Measurements from ENCODE around the gene SLC2A4RG. TPM values are rescaled to one million over a fixed set of nuclear protein-coding genes. Genes with fewer than 3 reads are reported as not detected.

SLC2A4RG gene
- polyA plus RNA-seq, 1 donor = 61.5 TPM

DNA sequence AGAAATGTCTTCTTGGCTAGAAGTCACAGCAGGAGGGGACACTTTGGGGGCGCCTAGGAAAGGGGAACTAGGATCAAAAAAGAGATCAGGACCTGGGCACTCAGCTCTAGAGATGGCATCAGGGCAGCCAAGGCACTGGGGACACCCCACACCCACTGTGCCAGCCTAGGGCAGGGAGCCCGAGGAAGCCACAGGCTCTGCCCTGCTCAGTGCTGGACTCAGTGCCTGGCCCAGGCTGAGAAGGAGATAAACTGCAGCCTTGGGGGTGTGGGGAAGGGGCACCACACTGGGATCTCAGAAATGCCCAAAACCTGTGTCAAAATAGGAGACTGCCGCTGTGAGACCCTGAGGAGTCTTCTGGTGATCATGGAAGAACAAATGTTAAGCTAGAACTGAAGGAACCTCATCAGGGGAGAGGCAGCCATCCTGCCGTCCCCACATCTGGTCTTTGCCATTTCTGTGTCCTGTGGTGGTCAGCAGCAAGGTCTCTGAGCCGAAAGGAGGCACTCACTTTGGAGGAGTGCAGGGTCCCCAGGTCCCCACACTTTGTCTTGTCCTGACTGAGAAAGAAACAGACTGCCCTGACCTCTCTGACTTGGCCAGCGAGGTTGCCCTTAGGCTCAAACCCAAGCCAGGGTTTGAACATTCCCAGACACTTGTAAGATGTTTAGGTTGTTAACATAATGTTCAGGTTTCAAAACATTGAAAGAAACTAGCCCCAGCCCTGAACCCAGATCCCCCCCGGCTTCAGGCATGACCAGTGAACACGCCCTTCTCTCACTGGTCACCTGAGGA lies 34.1 kb upstream of the SLC2A4RG start:
- H3K27ac ChIP-seq (ENCODE audit: low read length) = no peak overlapping the region
- DNase-seq = no peak
- peaks cover 17% of the 10 kb centered on the region for H3K4me1 ChIP-seq (ENCODE audit: control insufficient read depth, insufficient read depth, low read length)
- no peaks in the 10 kb centered on the region for H3K27me3 ChIP-seq (ENCODE audit: control insufficient read depth, insufficient read depth, low read length)
- peaks cover 38% of the 10 kb centered on the region for H3K36me3 ChIP-seq (ENCODE audit: control insufficient read depth, insufficient read depth, low read length)
- H3K9me3 ChIP-seq (ENCODE audit: control insufficient read depth, low read depth, low read length) = no peaks in the 10 kb centered on the region
- WGBS (ENCODE audit: insufficient coverage, low lambda C conversion rate) = no CpG with 5 or more reads among the region's 8 CpGs
- no peak overlapping the region for H3K4me3 ChIP-seq (ENCODE audit: low read length)

DNA sequence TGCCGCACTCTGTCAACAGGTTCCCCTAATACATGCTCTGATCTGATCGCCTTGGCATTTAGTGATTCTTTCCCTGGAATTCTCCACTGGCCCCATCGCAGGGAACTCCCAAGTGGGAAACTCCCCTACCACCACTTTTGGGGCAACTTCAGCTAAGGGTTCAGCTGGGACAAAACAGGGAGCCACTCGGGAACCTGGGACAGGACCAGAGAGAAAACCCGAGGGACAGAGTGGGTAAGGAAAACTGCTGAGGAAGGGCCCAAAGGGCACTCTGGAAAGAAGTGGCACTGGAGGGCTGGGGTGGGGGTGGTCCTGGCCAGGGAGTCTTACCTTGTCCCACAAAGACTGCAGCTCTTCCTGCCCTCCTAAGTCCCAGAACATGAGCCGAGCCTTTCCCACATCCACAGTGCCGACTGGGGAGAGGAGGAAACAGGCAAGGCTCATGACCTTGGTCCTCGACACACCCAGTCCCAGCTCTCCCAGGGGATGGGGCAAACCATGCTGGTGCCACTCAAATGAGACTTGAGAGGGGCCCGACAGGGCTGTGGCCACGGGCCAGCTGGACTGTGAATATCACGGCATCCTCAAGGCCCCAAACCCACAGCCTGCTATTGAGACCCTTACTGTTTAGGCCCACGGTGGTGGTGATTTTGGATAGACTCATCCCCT lies 33.4 kb upstream of the SLC2A4RG start:
- no peak overlapping the region for H3K27ac ChIP-seq (ENCODE audit: low read length)
- no peak for DNase-seq
- no CpG with 5 or more reads among the region's 12 CpGs for WGBS (ENCODE audit: insufficient coverage, low lambda C conversion rate)
- peak overlapping the region; percentile 74 for H3K4me3 ChIP-seq (ENCODE audit: low read length)
- H3K9me3 ChIP-seq (ENCODE audit: control insufficient read depth, low read depth, low read length) = no peaks in the 10 kb centered on the region
- H3K4me1 ChIP-seq (ENCODE audit: control insufficient read depth, insufficient read depth, low read length) = peaks cover 17% of the 10 kb centered on the region
- H3K36me3 ChIP-seq (ENCODE audit: control insufficient read depth, insufficient read depth, low read length) = peaks cover 44% of the 10 kb centered on the region
- no peaks in the 10 kb centered on the region for H3K27me3 ChIP-seq (ENCODE audit: control insufficient read depth, insufficient read depth, low read length)

DNA sequence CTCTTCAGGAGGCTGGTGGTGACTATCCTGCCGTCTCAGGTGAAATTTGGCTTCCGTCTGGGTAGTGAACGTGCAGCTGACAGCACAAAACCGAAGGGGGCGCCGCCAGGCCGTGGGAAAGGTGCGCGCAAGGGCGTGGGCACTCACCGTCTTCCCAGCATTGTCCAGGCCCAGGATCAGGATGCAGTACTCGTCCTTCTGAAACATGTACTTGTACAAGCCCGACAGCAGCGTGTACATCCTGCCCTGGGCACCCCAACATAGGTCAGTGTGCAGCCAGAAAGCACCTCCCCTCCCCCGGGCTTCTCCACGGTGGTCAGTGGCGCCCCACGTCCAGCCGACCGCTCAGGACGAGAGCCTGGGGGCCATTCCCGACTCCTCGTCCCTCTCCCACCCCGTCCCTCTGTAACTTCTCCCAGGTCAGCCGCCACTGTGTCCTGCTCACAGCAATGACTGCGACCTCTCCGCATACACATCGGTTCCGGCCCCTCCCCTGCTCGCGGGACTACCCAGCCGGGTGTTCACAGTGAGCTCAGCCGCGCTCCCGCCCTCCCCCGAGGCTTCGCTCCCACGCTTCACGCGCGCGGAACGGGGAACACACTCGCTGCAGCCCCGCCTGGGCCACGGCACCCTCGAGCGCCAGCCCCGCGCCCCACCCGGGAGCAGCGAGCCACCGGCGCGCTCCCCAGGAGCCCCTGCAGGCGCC lies 32.6 kb upstream of the SLC2A4RG start:
- no CpG with 5 or more reads among the region's 56 CpGs for WGBS (ENCODE audit: insufficient coverage, low lambda C conversion rate)
- Histone ChIP-seq H3K4me1 (ENCODE audit: control insufficient read depth, insufficient read depth, low read length) (peaks cover 17% of the 10 kb centered on the region), H3K27me3 (ENCODE audit: control insufficient read depth, insufficient read depth, low read length) (no peaks in the 10 kb centered on the region), H3K36me3 (ENCODE audit: control insufficient read depth, insufficient read depth, low read length) (peaks cover 50% of the 10 kb centered on the region), H3K9me3 (ENCODE audit: control insufficient read depth, low read depth, low read length) (no peaks in the 10 kb centered on the region), H3K4me3 (ENCODE audit: low read length) (peak overlapping the region; percentile 74), H3K27ac (ENCODE audit: low read length) (peak overlapping the region; percentile 48)
- DNase-seq = peak in 1 of 2 donors; percentile 50

DNA sequence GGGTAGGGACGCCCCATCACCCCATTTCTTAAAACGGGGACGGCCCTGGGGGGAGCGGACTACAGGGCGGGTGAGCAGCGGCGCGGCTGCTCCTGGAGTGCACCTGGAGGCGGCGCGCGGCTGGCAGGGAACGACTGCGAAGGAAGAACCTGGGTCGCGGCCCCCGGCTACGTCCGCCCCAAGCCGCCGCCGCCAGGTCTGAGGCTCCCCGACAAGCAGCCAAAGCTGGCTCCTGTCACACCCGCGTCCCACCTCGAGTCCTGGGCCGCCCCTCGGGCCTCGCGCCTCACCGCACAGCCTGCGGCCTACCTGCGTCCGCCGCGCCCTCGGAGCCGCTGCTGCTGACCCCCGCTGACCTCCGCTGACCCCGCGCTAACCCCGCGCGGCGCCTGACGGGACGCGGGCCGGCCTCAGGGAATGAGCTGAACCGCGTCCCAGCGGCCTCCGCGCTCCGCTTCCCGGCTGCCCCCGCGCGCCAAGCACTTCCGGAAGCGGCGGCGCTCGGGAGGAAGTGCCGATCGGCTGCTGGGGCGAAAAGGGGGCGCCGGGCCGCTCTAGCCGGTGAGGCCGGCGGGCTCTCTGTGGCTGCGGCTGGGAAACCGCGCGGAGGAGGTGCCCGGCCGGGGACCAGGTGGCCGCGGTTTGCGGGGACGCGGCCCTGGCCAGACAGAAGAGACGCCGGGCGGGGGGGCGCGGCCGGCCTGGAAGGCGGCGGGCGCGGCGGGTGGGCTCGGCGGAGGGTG lies 31.8 kb upstream of the SLC2A4RG start, which contains the start of the genes ARFRP1 and ZGPAT:
Gene ARFRP1, minus strand, starts transcription at position 419 of the 743 bp plus-strand sequence. CDS start 885 bp downstream, outside the sequence.
Gene ZGPAT, plus strand, starts transcription at position 482 of the 743 bp plus-strand sequence. CDS start 542 bp downstream, outside the sequence.
- DNase-seq = peak; percentile 82 to 91
- H3K4me3 ChIP-seq (ENCODE audit: low read length) = peak within 1 kb of the TSS; percentile 74
- H3K27ac ChIP-seq (ENCODE audit: low read length) = peak within 1 kb of the TSS; percentile 48
- peaks cover 55% of the 10 kb centered on the region for H3K36me3 ChIP-seq (ENCODE audit: control insufficient read depth, insufficient read depth, low read length)
- no peaks in the 10 kb centered on the region for H3K9me3 ChIP-seq (ENCODE audit: control insufficient read depth, low read depth, low read length)
- no peaks in the 10 kb centered on the region for H3K27me3 ChIP-seq (ENCODE audit: control insufficient read depth, insufficient read depth, low read length)
- H3K4me1 ChIP-seq (ENCODE audit: control insufficient read depth, insufficient read depth, low read length) = peaks cover 17% of the 10 kb centered on the region
- no CpG with 5 or more reads among the region's 98 CpGs for whole genome bisulfite sequencing (ENCODE audit: insufficient coverage, low lambda C conversion rate)

DNA sequence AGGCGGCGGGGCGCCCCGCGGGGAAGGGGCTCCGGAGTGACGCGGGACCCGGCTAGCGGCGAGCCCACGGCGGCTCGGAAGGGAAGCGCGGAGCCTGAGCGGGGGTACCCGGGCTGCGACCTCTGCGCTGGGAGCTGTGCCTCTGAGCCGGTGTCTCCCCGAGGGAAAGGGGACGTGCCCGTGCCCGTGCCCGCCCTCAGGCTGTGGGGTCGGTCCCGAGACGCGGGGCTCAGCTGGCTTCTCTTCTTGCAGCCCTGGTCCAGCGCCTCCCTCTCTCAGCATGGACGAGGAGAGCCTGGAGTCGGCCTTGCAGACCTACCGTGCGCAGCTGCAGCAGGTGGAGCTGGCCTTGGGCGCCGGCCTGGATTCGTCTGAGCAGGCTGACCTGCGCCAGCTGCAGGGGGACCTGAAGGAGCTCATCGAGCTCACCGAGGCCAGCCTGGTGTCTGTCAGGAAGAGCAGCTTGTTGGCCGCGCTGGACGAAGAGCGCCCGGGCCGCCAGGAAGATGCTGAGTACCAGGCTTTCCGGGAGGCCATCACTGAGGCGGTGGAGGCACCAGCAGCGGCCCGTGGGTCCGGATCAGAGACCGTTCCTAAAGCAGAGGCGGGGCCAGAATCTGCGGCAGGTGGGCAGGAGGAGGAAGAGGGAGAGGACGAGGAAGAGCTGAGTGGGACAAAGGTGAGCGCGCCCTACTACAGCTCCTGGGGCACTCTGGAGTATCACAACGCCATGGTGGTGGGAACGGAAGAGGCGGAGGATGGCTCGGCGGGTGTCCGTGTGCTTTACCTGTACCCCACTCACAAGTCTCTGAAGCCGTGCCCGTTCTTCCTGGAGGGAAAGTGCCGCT lies 31.1 kb upstream of the SLC2A4RG start:
- no peak for DNase-seq
- WGBS (ENCODE audit: insufficient coverage, low lambda C conversion rate) = no CpG with 5 or more reads among the region's 67 CpGs
- Histone ChIP-seq H3K9me3 (ENCODE audit: control insufficient read depth, low read depth, low read length) (no peaks in the 10 kb centered on the region), H3K4me3 (ENCODE audit: low read length) (peak overlapping the region; percentile 74), H3K4me1 (ENCODE audit: control insufficient read depth, insufficient read depth, low read length) (peaks cover 17% of the 10 kb centered on the region), H3K27me3 (ENCODE audit: control insufficient read depth, insufficient read depth, low read length) (no peaks in the 10 kb centered on the region), H3K27ac (ENCODE audit: low read length) (no peak overlapping the region), H3K36me3 (ENCODE audit: control insufficient read depth, insufficient read depth, low read length) (peaks cover 55% of the 10 kb centered on the region)

DNA sequence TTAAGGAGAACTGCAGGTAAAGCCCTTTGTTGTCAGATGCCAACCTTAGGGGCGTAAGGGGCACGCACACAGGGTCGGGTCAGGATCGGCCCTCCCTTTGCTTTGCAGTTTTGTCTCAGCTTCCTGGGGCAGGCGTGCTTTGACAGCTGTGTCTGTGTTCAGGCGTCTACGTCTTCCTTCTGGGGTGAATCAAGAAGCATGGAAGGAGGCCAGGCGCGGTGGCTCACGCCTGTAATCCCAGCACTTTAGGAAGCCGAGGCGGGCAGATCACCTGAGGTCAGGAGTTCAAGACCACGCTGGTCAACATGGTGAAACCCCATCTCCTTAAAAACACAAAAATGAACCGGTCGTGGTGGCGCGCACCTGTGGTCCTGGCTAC lies 30.4 kb upstream of the SLC2A4RG start:
- DNase-seq = no peak
- Histone ChIP-seq H3K4me1 (ENCODE audit: control insufficient read depth, insufficient read depth, low read length) (peaks cover 17% of the 10 kb centered on the region), H3K36me3 (ENCODE audit: control insufficient read depth, insufficient read depth, low read length) (peaks cover 53% of the 10 kb centered on the region), H3K9me3 (ENCODE audit: control insufficient read depth, low read depth, low read length) (no peaks in the 10 kb centered on the region), H3K27me3 (ENCODE audit: control insufficient read depth, insufficient read depth, low read length) (no peaks in the 10 kb centered on the region), H3K27ac (ENCODE audit: low read length) (no peak overlapping the region), H3K4me3 (ENCODE audit: low read length) (peak overlapping the region; percentile 74)
- WGBS (ENCODE audit: insufficient coverage, low lambda C conversion rate) = no CpG with 5 or more reads among the region's 17 CpGs

DNA sequence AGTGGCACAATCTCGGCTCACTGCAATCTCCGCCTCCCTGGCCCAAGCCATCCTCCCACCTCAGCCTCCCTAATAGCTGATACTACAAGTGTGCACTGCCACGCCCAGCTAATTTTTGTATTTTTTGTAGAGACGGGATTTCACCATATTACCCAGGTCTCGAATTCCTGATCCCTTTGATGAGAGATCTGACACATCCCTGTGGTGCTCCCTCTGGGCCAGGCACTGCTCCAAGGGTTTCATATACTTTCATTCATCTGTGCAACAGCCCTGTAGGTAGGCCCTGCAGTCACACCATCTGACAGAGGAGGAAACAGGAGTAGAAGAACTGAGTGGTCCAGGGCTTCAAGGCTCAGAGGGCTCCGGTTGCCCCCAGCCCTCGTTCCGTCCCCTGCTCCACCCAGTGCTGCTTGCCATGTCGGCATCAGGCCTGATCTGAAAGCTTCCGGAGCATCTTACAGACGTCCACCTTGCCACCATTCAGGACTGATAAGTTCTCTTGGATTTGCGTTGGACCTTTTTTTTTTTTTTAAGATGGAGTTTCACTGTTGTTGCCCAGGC lies 28.4 kb upstream of the SLC2A4RG start:
- Histone ChIP-seq H3K4me1 (ENCODE audit: control insufficient read depth, insufficient read depth, low read length) (peaks cover 14% of the 10 kb centered on the region), H3K36me3 (ENCODE audit: control insufficient read depth, insufficient read depth, low read length) (peaks cover 39% of the 10 kb centered on the region), H3K9me3 (ENCODE audit: control insufficient read depth, low read depth, low read length) (peaks cover 10% of the 10 kb centered on the region), H3K27ac (ENCODE audit: low read length) (no peak overlapping the region), H3K4me3 (ENCODE audit: low read length) (no peak overlapping the region), H3K27me3 (ENCODE audit: control insufficient read depth, insufficient read depth, low read length) (no peaks in the 10 kb centered on the region)
- WGBS (ENCODE audit: insufficient coverage, low lambda C conversion rate) = 100% methylated on average over 1 of the region's 12 CpGs
- DNase-seq = no peak

DNA sequence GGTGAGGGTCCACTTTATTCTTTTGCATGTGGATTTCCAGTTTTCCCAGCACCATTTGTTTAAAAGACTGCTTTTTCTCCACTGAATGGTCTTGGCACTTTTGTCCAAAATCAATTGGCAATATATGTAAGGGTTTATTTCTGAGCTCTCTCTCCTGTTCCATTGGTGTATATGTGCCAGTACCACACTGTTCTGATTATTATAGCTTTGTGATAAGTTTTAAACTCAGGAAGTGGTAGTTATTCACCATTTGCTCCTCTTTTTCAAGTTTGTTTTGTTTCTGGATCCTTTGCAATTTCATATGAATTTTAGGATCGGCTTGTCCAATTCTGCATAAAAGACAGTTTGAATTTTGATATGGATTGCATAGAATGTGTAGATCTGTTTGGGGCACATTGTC lies 27.4 kb upstream of the SLC2A4RG start:
- 100% methylated on average over 1 of the region's 1 CpG for WGBS (ENCODE audit: insufficient coverage, low lambda C conversion rate)
- no peak overlapping the region for H3K4me3 ChIP-seq (ENCODE audit: low read length)
- peaks cover 10% of the 10 kb centered on the region for H3K9me3 ChIP-seq (ENCODE audit: control insufficient read depth, low read depth, low read length)
- no peak overlapping the region for H3K27ac ChIP-seq (ENCODE audit: low read length)
- H3K27me3 ChIP-seq (ENCODE audit: control insufficient read depth, insufficient read depth, low read length) = no peaks in the 10 kb centered on the region
- H3K36me3 ChIP-seq (ENCODE audit: control insufficient read depth, insufficient read depth, low read length) = peaks cover 34% of the 10 kb centered on the region
- H3K4me1 ChIP-seq (ENCODE audit: control insufficient read depth, insufficient read depth, low read length) = peaks cover 6% of the 10 kb centered on the region
- DNase-seq = no peak

DNA sequence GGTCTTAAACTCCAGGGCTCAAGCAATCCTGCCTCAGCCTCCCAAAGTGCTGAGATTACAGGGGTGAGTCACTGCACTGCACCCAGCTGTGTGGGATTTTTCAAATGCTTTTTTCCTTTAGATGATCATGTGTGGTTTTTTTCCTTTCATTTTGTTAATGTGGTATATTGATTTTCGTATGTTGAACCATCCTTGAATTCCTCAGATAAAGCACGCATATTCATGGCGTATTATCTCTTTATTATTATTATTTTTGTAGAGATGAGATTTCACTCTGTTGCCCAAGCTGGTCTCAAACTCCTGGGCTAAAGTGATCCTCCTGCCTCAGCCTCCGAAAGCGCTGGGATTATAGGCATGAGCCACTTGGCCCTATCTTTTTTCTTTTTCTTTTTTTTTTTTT lies 24.7 kb upstream of the SLC2A4RG start:
- peaks cover 25% of the 10 kb centered on the region for H3K9me3 ChIP-seq (ENCODE audit: control insufficient read depth, low read depth, low read length)
- H3K4me1 ChIP-seq (ENCODE audit: control insufficient read depth, insufficient read depth, low read length) = no peaks in the 10 kb centered on the region
- WGBS (ENCODE audit: insufficient coverage, low lambda C conversion rate) = 98% methylated on average over 5 of the region's 5 CpGs
- no peak overlapping the region for H3K4me3 ChIP-seq (ENCODE audit: low read length)
- DNase-seq = no peak
- no peaks in the 10 kb centered on the region for H3K27me3 ChIP-seq (ENCODE audit: control insufficient read depth, insufficient read depth, low read length)
- H3K27ac ChIP-seq (ENCODE audit: low read length) = no peak overlapping the region
- H3K36me3 ChIP-seq (ENCODE audit: control insufficient read depth, insufficient read depth, low read length) = peaks cover 47% of the 10 kb centered on the region

Data from large intestine (tissue), 3 donors.